Heart left ventricle (tissue), 16 donors: ENCODE results near the gene CSHL1. TPM values are rescaled to one million over a fixed set of nuclear protein-coding genes. Genes with fewer than 3 reads are reported as not detected.

ENCODE experiments used
- ATAC-seq, 4 donors: fragments of 200-7000 bp; cut with Tn5 transposase; one replicate each; pipeline ENCODE4 v1.9.1; 2020 to 2022; ENCODE audit warnings: moderate library complexity in 4 of 4, mild to moderate bottlenecking in 3 of 4, moderate number of reproducible peaks in 1 of 4
- DNase-seq, 5 donors: peaks; one replicate each; pipeline ENCODE4 v3.0.0-alpha.2; 2020
- H3K27ac ChIP-seq, 12 donors: fragments of 200-600 bp; sonication (generic) in 4 of 12; one replicate each; pipeline versions ENCODE4 v1.5.0 to v1.8.0; 2016 to 2022; ENCODE audit warnings: mild to moderate bottlenecking in 2 of 12
- H3K27me3 ChIP-seq, 9 donors: fragments of 200-600 bp; sonication (generic) in 2 of 9; one replicate each; pipeline versions ENCODE4 v1.5.1 to v1.8.0; 2016 to 2022; ENCODE audit warnings: mild to moderate bottlenecking in 3 of 9
- H3K36me3 ChIP-seq, 9 donors: fragments of 200-600 bp; sonication (generic) in 2 of 9; one replicate each; pipeline versions ENCODE4 v1.5.0 to v1.8.0; 2018 to 2022; ENCODE audit warnings: mild to moderate bottlenecking in 2 of 9
- H3K4me1 ChIP-seq, 12 donors: fragments of 200-600 bp; sonication (generic) in 4 of 12; one replicate each; pipeline versions ENCODE4 v1.5.0 to v1.8.0; 2016 to 2022; ENCODE audit warnings: mild to moderate bottlenecking in 3 of 12
- H3K4me3 ChIP-seq, 12 donors: fragments of 200-600 bp; sonication (generic) in 4 of 12; one replicate each; pipeline versions ENCODE4 v1.5.0 to v1.8.0; 2017 to 2022; ENCODE audit warnings: mild to moderate bottlenecking in 9 of 12, moderate library complexity in 4 of 12
- H3K9me3 ChIP-seq, 12 donors: fragments of 200-600 bp; sonication (generic) in 4 of 12; one replicate each; pipeline versions ENCODE4 v1.5.0 to v1.8.0; 2016 to 2022; ENCODE audit warnings: mild to moderate bottlenecking in 1 of 12
- CTCF ChIP-seq, 12 donors: fragments of 200-600 bp; sonication (generic) in 4 of 12; IDR thresholded peaks; one replicate each; pipeline versions ENCODE4 v1.5.0 to v1.8.0; 2018 to 2022; ENCODE audit warnings: antibody characterized with exemption in 12 of 12, mild to moderate bottlenecking in 5 of 12
- POLR2A ChIP-seq, 2 donors: fragments of 450-650 bp; IDR thresholded peaks; one replicate each; pipeline ENCODE4 v1.6.1; 2017; ENCODE audit warnings: antibody characterized with exemption in 2 of 2, mild to moderate bottlenecking in 2 of 2, moderate library complexity in 2 of 2
- WGBS, 4 donors: extraction: QIAGEN DNeasy Blood & Tissue Kit in 2 of 4; methylation state at CpG; one replicate each; pipeline versions ENCODE4 v1.1.5 to v1.1.7; 2013 to 2018; 5-methylcytosine and 5-hydroxymethylcytosine counted together
- intact Hi-C, 10 donors: fragments of 100-400 bp; cut with DNase I; formaldehyde crosslinking; loops; one replicate each; pipeline versions ENCODE4 v1.11.1 to v1.14.2; 2022
- polyA plus RNA-seq, 2 donors: library from polyadenylated mRNA; stranded (reverse); fragments of 200-250 nt; gene quantifications; one replicate each; pipeline ENCODE4 v1.2.3, GENCODE V29; 2013
- total RNA-seq, 9 donors: library from RNA; depleted of rRNA in 2 of 9; stranded (reverse); fragments of >200 nt in 2 of 9; fragmentation: NEBNext Ultra II Directional in 3 of 9; extraction: Animal tissue kit (Norgen Biotek cat#: 25700) in 3 of 9; gene quantifications; one replicate each; pipeline versions ENCODE4 v1.1.0 to v1.2.4, GENCODE V29; 2016 to 2023
- donor health status: ischemic (EF 13 %, LVEDD 7.1; RV severe dilation, severe dysfunction).
- donor health status: healthy with polysubstance abuse.
- donor health status: DM: no; HTN: yes; CAD: no.
- donor health status: DM: no; HTN: no; CAD: no.
- donor health status: ischemic (EF 25% LVEDD 6.9; RV normal size, moderate dysfunction).
- donor health status: ischemic (EF 25% LVEDD 5.7; RV mildly dilated, moderate dysfunction).
- donor health status: healthy.
- donor health status: DM: yes; HTN: yes; CAD: no.
- donor health status: ischemic (EF 35%, LVEDD 5.7; RV mildly dilated, moderate dysfunction).
- donor health status: nonischemic (EF 11% LVEDD 7.7; RV severe dilation, severe dysfunction).
- donor health status: DM: yes; HTN: yes; CAD: no.
- donor health status: PGD.
- donor health status: ischemic (EF 29% LVEDD 5.4; RV normal size, mild dysfunction).
- donor health status: nonischemic (EF 23%, LVEDD 6.1; RV moderate dilation, normal function).

Gene CSHL1
- total and polyA plus RNA-seq, 11 donors: not detected

- WGBS, 4 donors: 94 to 98% (median 95%) methylated on average over 11 to 12 of the region's 12 CpGs
Observed at GRCh38 chr17:63941162-63941561, 30.1 kb upstream of the CSHL1 start.

DNA sequence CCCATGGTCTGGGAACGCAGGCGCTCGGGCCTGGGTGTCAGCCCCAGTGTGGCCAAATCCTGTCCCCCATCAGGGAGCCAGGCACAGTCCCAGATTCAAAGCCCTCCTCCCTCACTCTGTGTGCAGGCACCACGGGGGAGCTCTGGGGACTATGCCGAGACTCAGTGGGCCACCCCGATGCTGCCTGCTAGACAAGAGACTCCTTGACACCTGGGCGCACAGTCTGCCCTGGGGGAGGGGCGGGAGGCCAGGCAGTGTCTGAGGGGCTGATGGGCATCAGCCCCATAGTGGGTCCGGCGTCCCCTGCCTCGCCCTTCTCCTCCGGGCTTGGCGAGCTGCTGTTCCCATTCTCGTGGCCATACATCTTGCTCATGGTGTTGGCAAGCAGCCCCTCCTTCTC is 29.5 kb upstream of the CSHL1 start:
- Histone ChIP-seq H3K4me1 (no peaks in the 10 kb centered on the region), H3K36me3 (no peaks in the 10 kb centered on the region), H3K9me3 (no peaks in the 10 kb centered on the region), H3K27ac (no peak overlapping the region), H3K4me3 (no peak overlapping the region), H3K27me3 (no peaks in the 10 kb centered on the region)
- ATAC-seq (no peak), DNase-seq (no peak)
- intact Hi-C loops: no loop called here
- WGBS, 4 donors: 92 to 96% (median 94%) methylated on average over 11 to 14 of the region's 14 CpGs
- TF ChIP-seq CTCF (IDR thresholded peaks at IDR 0.05) (no peak), POLR2A (IDR thresholded peaks at IDR 0.05) (no peak)

More at GRCh38 chr17:63941162-63941561, 30.1 kb upstream of the CSHL1 start:
- no peak overlapping the region for H3K27ac ChIP-seq
- DNase-seq (no peak), ATAC-seq (no peak)
- intact Hi-C loops: no loop called here
- TF ChIP-seq POLR2A (IDR thresholded peaks at IDR 0.05): no peak
- TF ChIP-seq CTCF (IDR thresholded peaks at IDR 0.05): no peak
- H3K4me1 ChIP-seq: peaks cover 0 to 5% (median 0%) of the 10 kb centered on the region in 12 donors
- H3K27me3 ChIP-seq: no peaks in the 10 kb centered on the region
- no peaks in the 10 kb centered on the region for H3K36me3 ChIP-seq
- H3K9me3 ChIP-seq: no peaks in the 10 kb centered on the region
- no peak overlapping the region for H3K4me3 ChIP-seq

DNA sequence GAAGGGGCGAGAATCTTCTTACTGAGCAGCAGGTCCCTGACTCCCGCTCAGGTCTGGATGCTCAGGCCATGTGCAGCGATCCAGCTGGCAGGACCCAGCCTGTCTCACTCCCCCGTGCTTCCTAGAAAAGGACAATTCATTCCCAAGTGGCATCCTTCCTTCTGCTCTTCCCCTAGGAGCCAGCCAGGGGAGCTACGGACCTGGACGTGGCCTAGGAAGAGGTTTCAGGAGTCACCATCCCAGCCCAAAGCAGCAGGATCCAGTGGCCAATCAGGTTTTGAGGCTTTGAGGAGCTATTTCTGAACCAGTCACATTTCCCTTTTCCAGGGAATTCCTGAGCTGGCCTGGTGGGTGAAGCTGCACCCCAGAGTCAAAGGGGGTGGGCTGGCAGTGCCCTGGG is 28.8 kb upstream of the CSHL1 start:
- no peak for DNase-seq
- Histone ChIP-seq H3K9me3 (no peaks in the 10 kb centered on the region), H3K4me1 (no peaks in the 10 kb centered on the region), H3K36me3 (no peaks in the 10 kb centered on the region), H3K4me3 (no peak overlapping the region), H3K27ac (no peak overlapping the region), H3K27me3 (no peaks in the 10 kb centered on the region)
- WGBS, 4 donors: 58 to 77% (median 68%) methylated on average over 6 of the region's 6 CpGs
- intact Hi-C loops: no loop called here
- no peak for TF ChIP-seq CTCF (IDR thresholded peaks at IDR 0.05)
- no peak for TF ChIP-seq POLR2A (IDR thresholded peaks at IDR 0.05)
- ATAC-seq: no peak

DNA sequence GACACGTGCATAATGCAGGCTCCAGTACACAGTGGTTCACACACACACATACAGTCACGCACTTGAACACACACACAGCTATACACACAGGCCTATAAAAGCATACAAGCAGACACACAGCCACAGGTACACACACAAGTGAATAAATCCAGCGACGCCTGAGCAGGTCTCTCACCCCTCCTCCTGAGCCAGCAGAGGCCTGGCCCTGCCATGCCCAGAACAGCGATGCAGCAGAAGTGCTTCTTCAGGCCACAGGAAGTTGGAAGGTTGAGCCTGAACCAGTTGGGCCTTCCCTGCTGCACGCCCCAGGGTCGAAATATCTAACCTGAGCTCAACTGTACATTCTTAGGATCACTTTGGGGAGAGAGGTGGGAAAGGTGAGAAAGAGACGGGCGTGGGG is 28.3 kb upstream of the CSHL1 start:
- H3K27ac ChIP-seq: no peak overlapping the region
- WGBS, 4 donors: 87 to 95% (median 91%) methylated on average over 9 of the region's 9 CpGs
- no peak for TF ChIP-seq CTCF (IDR thresholded peaks at IDR 0.05)
- TF ChIP-seq POLR2A (IDR thresholded peaks at IDR 0.05): no peak
- H3K4me1 ChIP-seq: no peaks in the 10 kb centered on the region
- no peaks in the 10 kb centered on the region for H3K27me3 ChIP-seq
- H3K9me3 ChIP-seq: no peaks in the 10 kb centered on the region
- intact Hi-C loops: no loop called here
- H3K36me3 ChIP-seq: no peaks in the 10 kb centered on the region
- ATAC-seq (no peak), DNase-seq (no peak)
- H3K4me3 ChIP-seq: no peak overlapping the region
